BJ (cell line): ENCODE results near the gene IL19. TPM values are rescaled to one million over a fixed set of nuclear protein-coding genes. Genes with fewer than 3 reads are reported as not detected.

ENCODE experiments used
- CTCF ChIA-PET: fragments of 350-600 bp; formaldehyde crosslinking; extraction: SDS; loops from one replicate; lab custom pipeline; 2021; ENCODE audit warnings: antibody characterized with exemption, inconsistent platforms; lab: Yijun Ruan, JAX
- POLR2A ChIA-PET: fragments of 300-600 bp; sonication (Branson Sonifier 250); formaldehyde crosslinking; extraction: SDS; loops from one replicate; lab custom pipeline; 2021; ENCODE audit warnings: antibody characterized with exemption; lab: Charles Lee
- DNase-seq: peaks from one replicate; pipeline ENCODE4 v3.0.0-alpha.2; 2011; ENCODE audit warnings: low read depth
- H3K27me3 ChIP-seq: 2 replicates; pipeline ENCODE4 v1.6.0; 2011; ENCODE audit warnings: low read length; ENCODE audit not compliant: control insufficient read depth, insufficient read depth
- H3K36me3 ChIP-seq: 2 replicates; pipeline ENCODE4 v1.5.1; 2011; ENCODE audit warnings: low read length; ENCODE audit not compliant: control insufficient read depth, insufficient read depth
- H3K4me3 ChIP-seq: 2 replicates; pipeline ENCODE4 v1.5.1; 2011; ENCODE audit warnings: low read depth, mild to moderate bottlenecking, control low read depth, low read length
- CTCF ChIP-seq: IDR thresholded peaks from 2 replicates; pipeline ENCODE4 v1.5.1; 2011; ENCODE audit warnings: low read depth, mild to moderate bottlenecking, control low read depth, inconsistent platforms, low read length, moderate library complexity; ENCODE audit not compliant: insufficient read depth
- polyA plus RNA-seq: library from polyadenylated mRNA; depleted of rRNA; stranded (reverse); fragments of >200 nt; gene quantifications from 2 replicates; pipeline ENCODE4 v1.2.3, GENCODE V29; 2011

The IL19 gene
- polyA plus RNA-seq, 1 experiment = not detected

GRCh38 chr1:206856674-206857464, 86.3 kb downstream of the IL19 start:
- ChIA-PET CTCF (interaction anchor here (1.0 to 2.7 kb wide), 6 partner anchors 8 to 130 kb away, joined by 3 to 23 read pairs (median 6); partner anchors contain the start of gene IL20), POLR2A (no interaction called here)
- Histone ChIP-seq H3K36me3 (no peaks in the 10 kb centered on the region), H3K4me3 (no peak overlapping the region), H3K27me3 (peaks cover 6% of the 10 kb centered on the region)
- DNase-seq = no peak
- peak; percentile 26 for TF ChIP-seq CTCF

- Histone ChIP-seq H3K4me3 (no peak overlapping the region), H3K27me3 (peaks cover 12% of the 10 kb centered on the region), H3K36me3 (no peaks in the 10 kb centered on the region)
- TF ChIP-seq CTCF = no peak
- no peak for DNase-seq
- ChIA-PET CTCF (interaction anchor here (1.0 to 1.8 kb wide), 5 partner anchors 17 to 124 kb away, joined by 3 to 7 read pairs (median 4); no protein-coding TSS in a partner anchor), POLR2A (no interaction called here)
These were observed 88.5 kb downstream of the IL19 start for GRCh38 chr1:206859082-206859521.

- TF ChIP-seq CTCF = no peak
- Histone ChIP-seq H3K4me3 (no peak overlapping the region), H3K27me3 (peaks cover 12% of the 10 kb centered on the region), H3K36me3 (no peaks in the 10 kb centered on the region)
- CTCF ChIA-PET = interaction anchor here (0.6 to 1.8 kb wide), 5 partner anchors 49 to 1318 kb away, joined by 3 to 7 read pairs (median 6); no protein-coding TSS in a partner anchor
- no peak for DNase-seq
- POLR2A ChIA-PET = no interaction called here
These were observed 89.6 kb downstream of the IL19 start for GRCh38 chr1:206860165-206860564.

GRCh38 chr1:206863266-206863665, 92.7 kb downstream of the IL19 start:
- no peak for TF ChIP-seq CTCF
- ChIA-PET CTCF (interaction anchor here (1.1 to 5.2 kb wide), 3 partner anchors 43 to 128 kb away, joined by 3 to 44 read pairs (median 18); no protein-coding TSS in a partner anchor), POLR2A (no interaction called here)
- no peak for DNase-seq
- H3K36me3 ChIP-seq = no peaks in the 10 kb centered on the region
- H3K4me3 ChIP-seq = no peak overlapping the region
- peaks cover 12% of the 10 kb centered on the region for H3K27me3 ChIP-seq
